Central memory CD8-positive, alpha-beta T cell (primary cell): ENCODE measurements around the gene STK10.

ENCODE experiments used
- ATAC-seq: fragments of 150-1000 bp; cut with Tn5 transposase; replicated peaks from 2 replicates; pipeline ENCODE4 v1.10.0; 2022; ENCODE audit warnings: mild to moderate bottlenecking, moderate FRiP score, moderate number of reproducible peaks; ENCODE audit not compliant: poor library complexity, severe bottlenecking; ENCODE audit errors: extremely low read depth
- DNase-seq, 2 donors: peaks; one replicate each; pipeline ENCODE4 v3.0.0; 2021; ENCODE audit warnings: low spot score in 2 of 2
- H3K27ac Mint-ChIP-seq: one replicate; pipeline ENCODE4 v1.8.0; 2022; ENCODE audit warnings: low read depth, mild to moderate bottlenecking, moderate library complexity, mixed read lengths
- H3K27me3 Mint-ChIP-seq: one replicate; pipeline ENCODE4 v1.8.0; 2022; ENCODE audit warnings: mixed read lengths
- H3K36me3 Mint-ChIP-seq: one replicate; pipeline ENCODE4 v1.8.0; 2022; ENCODE audit warnings: mild to moderate bottlenecking, moderate library complexity, mixed read lengths; ENCODE audit not compliant: insufficient read depth
- H3K4me1 Mint-ChIP-seq: one replicate; pipeline ENCODE4 v1.8.0; 2022; ENCODE audit warnings: mixed read lengths
- H3K4me3 Mint-ChIP-seq: one replicate; pipeline ENCODE4 v1.8.0; 2022; ENCODE audit warnings: mild to moderate bottlenecking, moderate library complexity, mixed read lengths
- H3K9me3 Mint-ChIP-seq: one replicate; pipeline ENCODE4 v1.8.0; 2022; ENCODE audit warnings: mixed read lengths

STK10 gene

GRCh38 chr5:172119921-172120688 is 67.9 kb downstream of the STK10 start:
- Mint-ChIP-seq H3K27me3 (no peaks in the 10 kb centered on the region), H3K36me3 (peaks cover 47% of the 10 kb centered on the region), H3K9me3 (no peaks in the 10 kb centered on the region), H3K4me1 (peaks cover 78% of the 10 kb centered on the region), H3K27ac (peak overlapping the region; percentile 77), H3K4me3 (no peak overlapping the region)
- DNase-seq (no peak), ATAC-seq (no peak)

GRCh38 chr5:172118891-172119290 is 69.1 kb downstream of the STK10 start:
- DNase-seq (no peak), ATAC-seq (no peak)
- H3K9me3 Mint-ChIP-seq = no peaks in the 10 kb centered on the region
- peaks cover 76% of the 10 kb centered on the region for H3K4me1 Mint-ChIP-seq
- H3K27me3 Mint-ChIP-seq = no peaks in the 10 kb centered on the region
- H3K36me3 Mint-ChIP-seq = peaks cover 51% of the 10 kb centered on the region
- H3K27ac Mint-ChIP-seq = peak overlapping the region; percentile 95
- no peak overlapping the region for H3K4me3 Mint-ChIP-seq

- Mint-ChIP-seq H3K4me1 (peaks cover 75% of the 10 kb centered on the region), H3K4me3 (peak overlapping the region; percentile 36), H3K9me3 (no peaks in the 10 kb centered on the region), H3K36me3 (peaks cover 54% of the 10 kb centered on the region), H3K27me3 (no peaks in the 10 kb centered on the region), H3K27ac (peak overlapping the region; percentile 95)
- DNase-seq (no peak), ATAC-seq (no peak)
Measured at GRCh38 chr5:172117977-172118701, 69.9 kb downstream of the STK10 start.

- H3K27ac Mint-ChIP-seq = peak overlapping the region; percentile 95
- DNase-seq (peak in 1 of 2 donors; percentile 31), ATAC-seq (peak; percentile 27)
- no peaks in the 10 kb centered on the region for H3K9me3 Mint-ChIP-seq
- H3K36me3 Mint-ChIP-seq = peaks cover 51% of the 10 kb centered on the region
- H3K4me3 Mint-ChIP-seq = peak overlapping the region; percentile 78
- H3K4me1 Mint-ChIP-seq = peaks cover 87% of the 10 kb centered on the region
- H3K27me3 Mint-ChIP-seq = no peaks in the 10 kb centered on the region
Measured at GRCh38 chr5:172115541-172115982, 72.5 kb downstream of the STK10 start.

- DNase-seq = peak; percentile 44 to 62
- H3K4me3 Mint-ChIP-seq = peak overlapping the region; percentile 78
- peaks cover 54% of the 10 kb centered on the region for H3K36me3 Mint-ChIP-seq
- H3K27ac Mint-ChIP-seq = peak overlapping the region; percentile 95
- peak; percentile 38 for ATAC-seq
- no peaks in the 10 kb centered on the region for H3K9me3 Mint-ChIP-seq
- H3K27me3 Mint-ChIP-seq = no peaks in the 10 kb centered on the region
- peaks cover 87% of the 10 kb centered on the region for H3K4me1 Mint-ChIP-seq
Measured at GRCh38 chr5:172114875-172115422, 73.1 kb downstream of the STK10 start.

- ATAC-seq (peak; percentile 74), DNase-seq (peak; percentile 50 to 78)
- H3K4me3 Mint-ChIP-seq = peak overlapping the region; percentile 79
- H3K36me3 Mint-ChIP-seq = peaks cover 50% of the 10 kb centered on the region
- H3K27me3 Mint-ChIP-seq = no peaks in the 10 kb centered on the region
- peak overlapping the region; percentile 95 for H3K27ac Mint-ChIP-seq
- peaks cover 85% of the 10 kb centered on the region for H3K4me1 Mint-ChIP-seq
- no peaks in the 10 kb centered on the region for H3K9me3 Mint-ChIP-seq
Measured at GRCh38 chr5:172113036-172113435, 75.0 kb downstream of the STK10 start.

GRCh38 chr5:172111852-172112225 is 76.2 kb downstream of the STK10 start:
- H3K4me3 Mint-ChIP-seq = peak overlapping the region; percentile 79
- ATAC-seq = no peak
- H3K36me3 Mint-ChIP-seq = peaks cover 49% of the 10 kb centered on the region
- no peaks in the 10 kb centered on the region for H3K9me3 Mint-ChIP-seq
- peaks cover 81% of the 10 kb centered on the region for H3K4me1 Mint-ChIP-seq
- no peak for DNase-seq
- H3K27me3 Mint-ChIP-seq = no peaks in the 10 kb centered on the region
- peak overlapping the region; percentile 95 for H3K27ac Mint-ChIP-seq

GRCh38 chr5:172110921-172111851 is 76.8 kb downstream of the STK10 start:
- ATAC-seq (peak; percentile 63), DNase-seq (peak; percentile 48 to 63)
- Mint-ChIP-seq H3K27ac (peak overlapping the region; percentile 95), H3K36me3 (peaks cover 48% of the 10 kb centered on the region), H3K4me1 (peaks cover 78% of the 10 kb centered on the region), H3K27me3 (no peaks in the 10 kb centered on the region), H3K9me3 (no peaks in the 10 kb centered on the region), H3K4me3 (peak overlapping the region; percentile 79)

- Mint-ChIP-seq H3K27ac (peak overlapping the region; percentile 95), H3K27me3 (no peaks in the 10 kb centered on the region), H3K4me1 (peaks cover 71% of the 10 kb centered on the region), H3K9me3 (no peaks in the 10 kb centered on the region), H3K36me3 (peaks cover 46% of the 10 kb centered on the region), H3K4me3 (peak overlapping the region; percentile 79)
- DNase-seq = no peak
- ATAC-seq = no peak
Measured at GRCh38 chr5:172110260-172110815, 77.7 kb downstream of the STK10 start.

GRCh38 chr5:172109749-172110148 is 78.3 kb downstream of the STK10 start:
- Mint-ChIP-seq H3K4me3 (peak overlapping the region; percentile 79), H3K9me3 (no peaks in the 10 kb centered on the region), H3K27me3 (no peaks in the 10 kb centered on the region), H3K4me1 (peaks cover 69% of the 10 kb centered on the region), H3K36me3 (peaks cover 44% of the 10 kb centered on the region), H3K27ac (peak overlapping the region; percentile 95)
- DNase-seq (no peak), ATAC-seq (no peak)

- no peak for DNase-seq
- Mint-ChIP-seq H3K4me3 (no peak overlapping the region), H3K4me1 (peaks cover 51% of the 10 kb centered on the region), H3K36me3 (peaks cover 37% of the 10 kb centered on the region), H3K27me3 (no peaks in the 10 kb centered on the region), H3K9me3 (no peaks in the 10 kb centered on the region), H3K27ac (no peak overlapping the region)
- ATAC-seq = no peak
Measured at GRCh38 chr5:172107571-172107970, 80.5 kb downstream of the STK10 start.
